ENCODE data around the gene NUDT1. TPM values are rescaled to one million over a fixed set of nuclear protein-coding genes. Genes with fewer than 3 reads are reported as not detected.

NUDT1 gene
- total RNA-seq, 1 experiment from 2014 or later = 27.2 TPM

- POLR2A ChIA-PET = interaction anchor here (0.7 to 3.5 kb wide), 3 partner anchors 7 to 169 kb away, joined by 3 to 25 read pairs (median 5); partner anchors contain the start of genes CHST12, MRM2 and NUDT1
- H3K9me3 Mint-ChIP-seq (ENCODE audit: unreplicated experiment) = no peaks in the 10 kb centered on the region
- no peak overlapping the region for H3K27ac Mint-ChIP-seq (ENCODE audit: low read depth, unreplicated experiment)
- TF ChIP-seq CTCF (IDR thresholded peaks at IDR 0.05; ENCODE audit: unreplicated experiment) = no peak
- no TSS peak for BruUV-seq (replicated peaks)
- no peaks in the 10 kb centered on the region for H3K27me3 Mint-ChIP-seq (ENCODE audit: insufficient read depth, unreplicated experiment)
- CTCF ChIA-PET = no interaction called here
- no peak overlapping the region for H3K4me3 Mint-ChIP-seq (ENCODE audit: unreplicated experiment)
- peaks cover 5% of the 10 kb centered on the region for H3K4me1 Mint-ChIP-seq (ENCODE audit: insufficient read depth, unreplicated experiment)
- no peak for DNase-seq (ENCODE audit: unreplicated experiment)
- H3K36me3 Mint-ChIP-seq (ENCODE audit: insufficient read depth, unreplicated experiment) = peaks cover 36% of the 10 kb centered on the region
- intact Hi-C loops (cut with micrococcal nuclease) = no loop called here
Observed at GRCh38 chr7:2233926-2234325, 8.1 kb upstream of the NUDT1 start.

- DNase-seq (ENCODE audit: unreplicated experiment) = no peak
- H3K4me1 Mint-ChIP-seq (ENCODE audit: insufficient read depth, unreplicated experiment) = no peaks in the 10 kb centered on the region
- intact Hi-C loops (cut with micrococcal nuclease) = no loop called here
- peaks cover 46% of the 10 kb centered on the region for H3K36me3 Mint-ChIP-seq (ENCODE audit: insufficient read depth, unreplicated experiment)
- no peak overlapping the region for H3K4me3 Mint-ChIP-seq (ENCODE audit: unreplicated experiment)
- ChIA-PET CTCF (no interaction called here), POLR2A (interaction anchor here (0.8 to 1.2 kb wide), 2 partner anchors 13 to 117 kb away, joined by 3 to 4 read pairs; no protein-coding TSS in a partner anchor)
- H3K27ac Mint-ChIP-seq (ENCODE audit: low read depth, unreplicated experiment) = peak overlapping the region; percentile 68
- TF ChIP-seq CTCF (IDR thresholded peaks at IDR 0.05; ENCODE audit: unreplicated experiment) = no peak
- no TSS peak for BruUV-seq (replicated peaks)
- no peaks in the 10 kb centered on the region for H3K27me3 Mint-ChIP-seq (ENCODE audit: insufficient read depth, unreplicated experiment)
- H3K9me3 Mint-ChIP-seq (ENCODE audit: unreplicated experiment) = no peaks in the 10 kb centered on the region
Observed at GRCh38 chr7:2237109-2237602, 4.9 kb upstream of the NUDT1 start.

GRCh38 chr7:2239242-2239641 lies 2.8 kb upstream of the NUDT1 start:
- ChIA-PET POLR2A (interaction anchor here (0.6 kb wide), 1 partner anchor 31 kb away, joined by 3 read pairs; no protein-coding TSS in a partner anchor), CTCF (interaction anchor here (0.5 kb wide), 1 partner anchor 432 kb away, joined by 4 read pairs; no protein-coding TSS in a partner anchor)
- peaks cover 46% of the 10 kb centered on the region for H3K36me3 Mint-ChIP-seq (ENCODE audit: insufficient read depth, unreplicated experiment)
- H3K9me3 Mint-ChIP-seq (ENCODE audit: unreplicated experiment) = no peaks in the 10 kb centered on the region
- no peak overlapping the region for H3K27ac Mint-ChIP-seq (ENCODE audit: low read depth, unreplicated experiment)
- TF ChIP-seq CTCF (IDR thresholded peaks at IDR 0.05; ENCODE audit: unreplicated experiment) = no peak
- intact Hi-C loops (cut with micrococcal nuclease) = no loop called here
- no peaks in the 10 kb centered on the region for H3K27me3 Mint-ChIP-seq (ENCODE audit: insufficient read depth, unreplicated experiment)
- no peaks in the 10 kb centered on the region for H3K4me1 Mint-ChIP-seq (ENCODE audit: insufficient read depth, unreplicated experiment)
- no TSS peak for BruUV-seq (replicated peaks)
- H3K4me3 Mint-ChIP-seq (ENCODE audit: unreplicated experiment) = no peak overlapping the region
- DNase-seq (ENCODE audit: unreplicated experiment) = no peak

- no TSS peak for BruUV-seq (replicated peaks)
- POLR2A ChIA-PET = interaction anchor here (0.6 to 2.5 kb wide), 9 partner anchors 10 to 1424 kb away, joined by 3 to 25 read pairs (median 3); partner anchors contain the start of genes MAD1L1 and SNX8
- no peaks in the 10 kb centered on the region for H3K9me3 Mint-ChIP-seq (ENCODE audit: unreplicated experiment)
Observed at GRCh38 chr7:2242541-2243429, 759 bp downstream of the NUDT1 start.

More at GRCh38 chr7:2242541-2243429, 759 bp downstream of the NUDT1 start:
- Mint-ChIP-seq H3K27me3 (ENCODE audit: insufficient read depth, unreplicated experiment) (no peaks in the 10 kb centered on the region), H3K4me1 (ENCODE audit: insufficient read depth, unreplicated experiment) (no peaks in the 10 kb centered on the region), H3K4me3 (ENCODE audit: unreplicated experiment) (peak overlapping the region; percentile 94), H3K27ac (ENCODE audit: low read depth, unreplicated experiment) (peak overlapping the region; percentile 89), H3K36me3 (ENCODE audit: insufficient read depth, unreplicated experiment) (peaks cover 18% of the 10 kb centered on the region)
- intact Hi-C loops (cut with micrococcal nuclease) = no loop called here
- no peak for TF ChIP-seq CTCF (IDR thresholded peaks at IDR 0.05; ENCODE audit: unreplicated experiment)
- CTCF ChIA-PET = interaction anchor here (0.6 to 0.7 kb wide), 3 partner anchors 11 to 201 kb away, joined by 3 read pairs; no protein-coding TSS in a partner anchor
- no peak for DNase-seq (ENCODE audit: unreplicated experiment)

All from MCF 10A (cell line).